Gastroesophageal sphincter (tissue), 3 donors: ENCODE results near the gene BCAS3.

Source experiments
- CTCF ChIP-seq, 4 experiments: fragments of 200-600 bp in 2 of 4; fragments of 450-650 bp in 2 of 4; sonication (generic) in 1 of 4; IDR thresholded peaks; one replicate each; pipeline ENCODE4 v1.5.1; 2017 to 2019; ENCODE audit warnings: antibody characterized with exemption in 4 of 4, mild to moderate bottlenecking in 2 of 4, moderate library complexity in 2 of 4
- POLR2A ChIP-seq, 2 donors: fragments of 450-650 bp; IDR thresholded peaks; one replicate each; pipeline ENCODE4 v1.6.1; 2017; ENCODE audit warnings: antibody characterized with exemption in 2 of 2, mild to moderate bottlenecking in 2 of 2, moderate library complexity in 1 of 2
- POLR2AphosphoS5 ChIP-seq: sonication (generic); formaldehyde crosslinking; IDR thresholded peaks from one replicate; pipeline ENCODE4 v1.6.1; 2017; ENCODE audit warnings: antibody characterized with exemption

GRCh38 chr17:61010661-61011170, 333.1 kb downstream of the BCAS3 start:
- TF ChIP-seq POLR2A (IDR thresholded peaks at IDR 0.05) (no peak), CTCF (IDR thresholded peaks at IDR 0.05) (no peak), POLR2AphosphoS5 (no peak)
